Measurements from ENCODE around the gene REST. TPM values are rescaled to one million over a fixed set of nuclear protein-coding genes. Genes with fewer than 3 reads are reported as not detected.
"Not testable (repeated sequence)": the region's sequence is repeated elsewhere in the genome, so short reads cannot be mapped to it uniquely, and the experiment has no call there.

REST gene
- total and polyA plus RNA-seq, 5 donors from 2014 or later = 68.0 to 141 (median 128) TPM

DNA sequence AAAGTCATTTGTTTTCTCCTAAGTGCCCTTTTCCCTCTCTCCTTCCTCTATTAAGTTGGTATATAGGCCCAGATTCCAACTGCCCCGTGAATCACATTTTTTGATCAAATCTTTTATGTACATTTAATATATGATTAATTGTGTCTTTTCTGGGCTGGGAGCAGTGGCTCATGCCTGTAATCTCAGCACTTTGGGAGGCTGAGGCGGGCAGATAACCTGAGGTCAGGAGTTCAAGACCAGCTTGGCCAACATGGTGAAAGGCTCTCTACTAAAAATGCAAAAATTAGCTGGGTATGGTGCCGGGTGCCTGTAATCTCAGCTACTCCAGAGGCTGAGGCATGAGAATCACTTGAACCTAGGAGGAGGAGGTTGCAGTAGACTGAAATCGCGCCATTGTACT is 7.5 kb upstream of the REST start:
- not testable (repeated sequence) for H3K9me3 ChIP-seq (ENCODE audit: control insufficient read depth in 2 of 2, low read length in 2 of 2); H3K4me1 Mint-ChIP-seq; DNase-seq; H3K36me3 ChIP-seq (ENCODE audit: control insufficient read depth, insufficient read depth, low read length); H3K27ac ChIP-seq (ENCODE audit: insufficient read depth, low read length, poor library complexity, severe bottlenecking); H3K27me3 ChIP-seq (ENCODE audit: control insufficient read depth, insufficient read depth, low read length); H3K4me1 ChIP-seq (ENCODE audit: control insufficient read depth, insufficient read depth, low read length, poor library complexity, severe bottlenecking); H3K9me3 Mint-ChIP-seq; H3K36me3 Mint-ChIP-seq; H3K27me3 Mint-ChIP-seq; ATAC-seq (ENCODE audit: low read depth in 2 of 2); H3K4me3 Mint-ChIP-seq; H3K4me3 ChIP-seq (ENCODE audit: low read depth, low read length); H3K27ac Mint-ChIP-seq

GRCh38 chr4:56902703-56903102 is 5.0 kb upstream of the REST start:
- Mint-ChIP-seq H3K9me3 (no peaks in the 10 kb centered on the region), H3K4me1 (peaks cover 4 to 14% (median 11%) of the 10 kb centered on the region in 4 donors), H3K36me3 (no peaks in the 10 kb centered on the region), H3K27ac (no peak overlapping the region), H3K4me3 (no peak overlapping the region), H3K27me3 (peaks cover 10% of the 10 kb centered on the region)
- H3K27ac ChIP-seq (ENCODE audit: insufficient read depth, low read length, poor library complexity, severe bottlenecking) = no peak overlapping the region
- H3K4me1 ChIP-seq (ENCODE audit: control insufficient read depth, insufficient read depth, low read length, poor library complexity, severe bottlenecking) = peaks cover 12% of the 10 kb centered on the region
- H3K27me3 ChIP-seq (ENCODE audit: control insufficient read depth, insufficient read depth, low read length) = no peaks in the 10 kb centered on the region
- ATAC-seq (ENCODE audit: low read depth in 2 of 2) (no peak), DNase-seq (no peak)
- no peaks in the 10 kb centered on the region for H3K36me3 ChIP-seq (ENCODE audit: control insufficient read depth, insufficient read depth, low read length)
- no peak overlapping the region for H3K4me3 ChIP-seq (ENCODE audit: low read depth, low read length)
- H3K9me3 ChIP-seq (ENCODE audit: control insufficient read depth in 2 of 2, low read length in 2 of 2) = no peaks in the 10 kb centered on the region

GRCh38 chr4:56905796-56906195 is 1.9 kb upstream of the REST start:
- Mint-ChIP-seq H3K27ac (no peak overlapping the region), H3K4me3 (peak overlapping the region in 1 of 4 donors; percentile 93), H3K9me3 (no peaks in the 10 kb centered on the region), H3K36me3 (peaks cover 3% of the 10 kb centered on the region), H3K27me3 (peaks cover 14% of the 10 kb centered on the region), H3K4me1 (peaks cover 21 to 32% (median 25%) of the 10 kb centered on the region in 4 donors)
- Histone ChIP-seq H3K36me3 (ENCODE audit: control insufficient read depth, insufficient read depth, low read length) (no peaks in the 10 kb centered on the region), H3K4me3 (ENCODE audit: low read depth, low read length) (no peak overlapping the region), H3K27me3 (ENCODE audit: control insufficient read depth, insufficient read depth, low read length) (no peaks in the 10 kb centered on the region), H3K9me3 (ENCODE audit: control insufficient read depth in 2 of 2, low read length in 2 of 2) (no peaks in the 10 kb centered on the region), H3K4me1 (ENCODE audit: control insufficient read depth, insufficient read depth, low read length, poor library complexity, severe bottlenecking) (peaks cover 26% of the 10 kb centered on the region), H3K27ac (ENCODE audit: insufficient read depth, low read length, poor library complexity, severe bottlenecking) (no peak overlapping the region)
- DNase-seq (no peak), ATAC-seq (ENCODE audit: low read depth in 2 of 2) (no peak)

GRCh38 chr4:56906489-56907393 is 959 bp upstream of the REST start:
- Histone ChIP-seq H3K4me1 (ENCODE audit: control insufficient read depth, insufficient read depth, low read length, poor library complexity, severe bottlenecking) (peaks cover 35% of the 10 kb centered on the region), H3K27me3 (ENCODE audit: control insufficient read depth, insufficient read depth, low read length) (no peaks in the 10 kb centered on the region), H3K9me3 (ENCODE audit: control insufficient read depth in 2 of 2, low read length in 2 of 2) (no peaks in the 10 kb centered on the region), H3K4me3 (ENCODE audit: low read depth, low read length) (peak overlapping the region; percentile 80), H3K36me3 (ENCODE audit: control insufficient read depth, insufficient read depth, low read length) (peaks cover 5% of the 10 kb centered on the region), H3K27ac (ENCODE audit: insufficient read depth, low read length, poor library complexity, severe bottlenecking) (peak overlapping the region; percentile 63)
- Mint-ChIP-seq H3K36me3 (peaks cover 7% of the 10 kb centered on the region), H3K4me3 (peak overlapping the region; percentile 91 to 99 (median 94)), H3K27me3 (peaks cover 10% of the 10 kb centered on the region), H3K9me3 (no peaks in the 10 kb centered on the region), H3K27ac (peak overlapping the region; percentile 90 to 96 (median 94)), H3K4me1 (peaks cover 29 to 42% (median 35%) of the 10 kb centered on the region in 4 donors)
- DNase-seq (peak; percentile 13 to 36 (median 17)), ATAC-seq (ENCODE audit: low read depth in 2 of 2) (no peak)

DNA sequence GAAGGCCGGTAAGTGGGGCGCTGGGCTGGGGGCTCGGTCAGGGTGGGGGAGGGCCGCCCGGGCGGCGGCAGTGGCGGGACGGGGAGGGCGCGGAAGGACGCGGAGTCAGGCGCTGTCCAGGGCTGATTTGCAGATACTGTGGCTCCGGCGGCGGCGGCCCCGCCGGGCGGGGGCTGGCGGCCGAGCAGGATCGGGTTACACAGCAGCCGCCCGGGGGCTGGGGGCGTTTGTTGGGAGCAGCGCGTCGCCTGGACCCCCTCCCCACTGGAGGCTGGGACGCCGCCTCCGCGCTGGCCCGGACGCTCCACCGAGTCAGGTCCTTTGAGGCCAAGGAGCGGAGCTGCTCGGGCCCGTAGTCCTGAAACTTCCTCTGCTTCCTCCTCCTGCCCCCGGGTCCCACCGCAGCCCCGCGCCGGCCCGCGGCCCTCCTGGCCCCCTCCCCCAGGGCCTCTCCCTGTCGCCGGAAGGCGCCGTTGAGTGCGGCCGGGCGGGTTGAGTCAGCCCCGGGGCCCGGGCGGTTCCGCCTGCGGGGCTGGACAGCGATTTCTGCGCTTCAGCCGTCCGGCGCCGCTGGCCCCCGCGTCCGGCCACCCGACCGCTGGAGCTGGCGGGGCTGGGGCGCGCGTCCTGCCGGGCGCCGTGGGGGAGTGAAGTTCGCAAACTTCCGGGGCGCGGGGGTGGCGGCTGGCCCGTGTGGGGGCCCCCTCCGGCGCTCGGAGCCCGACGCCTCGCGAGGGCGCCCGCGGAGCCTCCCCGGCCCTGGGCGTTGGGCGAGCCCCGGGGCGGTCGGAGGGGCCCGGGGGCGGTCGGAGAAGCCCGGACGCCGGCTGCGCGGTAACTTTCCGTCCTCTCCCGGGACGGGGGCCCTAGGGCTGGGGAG is 746 bp downstream of the REST start:
- Histone ChIP-seq H3K36me3 (ENCODE audit: control insufficient read depth, insufficient read depth, low read length) (peaks cover 6% of the 10 kb centered on the region), H3K9me3 (ENCODE audit: control insufficient read depth in 2 of 2, low read length in 2 of 2) (no peaks in the 10 kb centered on the region), H3K4me3 (ENCODE audit: low read depth, low read length) (peak overlapping the region; percentile 94), H3K27ac (ENCODE audit: insufficient read depth, low read length, poor library complexity, severe bottlenecking) (peak overlapping the region; percentile 88), H3K4me1 (ENCODE audit: control insufficient read depth, insufficient read depth, low read length, poor library complexity, severe bottlenecking) (peaks cover 51% of the 10 kb centered on the region), H3K27me3 (ENCODE audit: control insufficient read depth, insufficient read depth, low read length) (no peaks in the 10 kb centered on the region)
- Mint-ChIP-seq H3K4me1 (peaks cover 29 to 56% (median 41%) of the 10 kb centered on the region in 4 donors), H3K4me3 (peak overlapping the region; percentile 95 to 100 (median 98)), H3K27me3 (peaks cover 10% of the 10 kb centered on the region), H3K27ac (peak overlapping the region; percentile 96 to 98 (median 98)), H3K36me3 (peaks cover 7% of the 10 kb centered on the region), H3K9me3 (no peaks in the 10 kb centered on the region)
- ATAC-seq (ENCODE audit: low read depth in 2 of 2) = peak; percentile 64 to 65
- peak; percentile 59 to 78 (median 77) for DNase-seq

DNA sequence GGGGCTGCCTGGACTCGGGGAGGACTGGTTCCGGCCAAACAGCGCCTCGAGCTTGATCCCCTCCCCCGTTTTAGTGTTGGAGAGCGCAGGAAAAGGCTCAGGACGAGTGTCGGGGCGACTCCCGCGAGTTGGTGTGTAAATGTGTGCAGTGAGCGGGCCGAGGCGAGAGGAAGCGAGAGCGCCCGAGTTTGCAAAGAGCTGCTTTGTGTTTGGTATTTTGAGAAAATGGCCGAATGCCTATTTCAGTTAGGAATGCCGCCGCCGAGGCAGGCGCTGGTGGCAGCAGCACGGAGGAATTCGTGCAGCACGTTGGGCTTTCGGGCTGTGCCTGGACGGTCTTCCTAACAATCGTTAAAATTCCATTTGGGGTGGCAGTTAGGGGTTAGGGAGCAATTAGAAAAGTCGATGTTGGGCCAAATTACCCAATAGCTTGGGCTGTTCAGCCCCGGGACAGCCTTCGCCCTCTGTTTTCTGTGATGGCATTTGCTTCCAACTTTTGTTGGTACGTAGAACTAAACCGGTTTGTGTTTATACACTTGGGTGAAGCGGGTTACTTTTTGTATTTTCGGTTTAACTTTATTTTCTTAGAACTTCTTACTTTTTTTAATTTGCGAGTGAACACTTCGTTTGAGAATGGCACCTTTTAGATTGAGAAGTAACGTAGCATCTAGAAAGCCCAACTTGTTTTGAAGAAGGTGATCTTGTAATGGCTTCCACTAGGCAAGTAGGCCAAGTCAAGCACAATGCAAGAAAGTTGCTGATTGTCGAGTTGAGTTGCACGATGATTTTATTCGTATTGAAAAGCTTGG is 1.6 kb downstream of the REST start:
- peak overlapping the region; percentile 94 for H3K4me3 ChIP-seq (ENCODE audit: low read depth, low read length)
- H3K36me3 Mint-ChIP-seq = peaks cover 7% of the 10 kb centered on the region
- peaks cover 6% of the 10 kb centered on the region for H3K36me3 ChIP-seq (ENCODE audit: control insufficient read depth, insufficient read depth, low read length)
- no peaks in the 10 kb centered on the region for H3K9me3 Mint-ChIP-seq
- H3K4me3 Mint-ChIP-seq = peak overlapping the region; percentile 95 to 100 (median 98)
- no peaks in the 10 kb centered on the region for H3K27me3 ChIP-seq (ENCODE audit: control insufficient read depth, insufficient read depth, low read length)
- H3K4me1 ChIP-seq (ENCODE audit: control insufficient read depth, insufficient read depth, low read length, poor library complexity, severe bottlenecking) = peaks cover 58% of the 10 kb centered on the region
- peaks cover 10% of the 10 kb centered on the region for H3K27me3 Mint-ChIP-seq
- peaks cover 29 to 65% (median 43%) of the 10 kb centered on the region in 4 donors for H3K4me1 Mint-ChIP-seq
- peak overlapping the region; percentile 88 for H3K27ac ChIP-seq (ENCODE audit: insufficient read depth, low read length, poor library complexity, severe bottlenecking)
- peak overlapping the region; percentile 96 to 98 (median 98) for H3K27ac Mint-ChIP-seq
- H3K9me3 ChIP-seq (ENCODE audit: control insufficient read depth in 2 of 2, low read length in 2 of 2) = no peaks in the 10 kb centered on the region
- peak in 2 of 3 donors; percentile 30 to 80 for DNase-seq
- ATAC-seq (ENCODE audit: low read depth in 2 of 2) = peak; percentile 2 to 10
